ENCODE measurements around the gene DIO2. TPM values are rescaled to one million over a fixed set of nuclear protein-coding genes. Genes with fewer than 3 reads are reported as not detected.

The DIO2 gene
- polyA plus RNA-seq, 3 donors: not detected

- no peak overlapping the region for H2AFZ ChIP-seq (ENCODE audit: insufficient read depth, low read depth, low read length, poor library complexity, severe bottlenecking)
- no peaks in the 10 kb centered on the region for H3K79me2 ChIP-seq (ENCODE audit: insufficient read depth, low read length)
- no peaks in the 10 kb centered on the region for H3K36me3 ChIP-seq (replicated peaks in 1 of 2; ENCODE audit: control insufficient read depth in 1 of 2, insufficient read depth in 2 of 2, low read length in 2 of 2)
- Mint-ChIP-seq H3K9me3 (no peaks in the 10 kb centered on the region), H3K27me3 (ENCODE audit: low read depth in 3 of 3) (peaks cover 2 to 3% (median 2%) of the 10 kb centered on the region in 3 donors), H3K4me3 (no peak overlapping the region), H3K4me1 (peaks cover 3% of the 10 kb centered on the region), H3K36me3 (no peaks in the 10 kb centered on the region), H3K27ac (no peak overlapping the region)
- no peak overlapping the region for H3K27ac ChIP-seq (ENCODE audit: low read depth in 1 of 2, low read length in 2 of 2)
- H3K4me2 ChIP-seq (replicated peaks; ENCODE audit: extremely low read depth, low read length, poor library complexity, severe bottlenecking): no peak overlapping the region
- H3K4me1 ChIP-seq (ENCODE audit: control insufficient read depth in 1 of 2, insufficient read depth in 2 of 2, low read length in 2 of 2): no peaks in the 10 kb centered on the region
- no peak overlapping the region for H3K9ac ChIP-seq (ENCODE audit: insufficient read depth, low read length, poor library complexity, severe bottlenecking)
- no CpG with 5 or more reads among the region's 1 CpG for WGBS (ENCODE audit: insufficient coverage)
- H3K9me3 ChIP-seq (replicated peaks in 1 of 2; ENCODE audit: control insufficient read depth in 1 of 2, insufficient read depth in 1 of 2, low read length in 2 of 2): no peaks in the 10 kb centered on the region
- H4K20me1 ChIP-seq (ENCODE audit: insufficient read depth, low read length): no peaks in the 10 kb centered on the region
- H3K4me3 ChIP-seq (replicated peaks in 1 of 3; ENCODE audit: low read depth in 2 of 3, low read length in 3 of 3): no peak overlapping the region
- no peak for DNase-seq
- H3K27me3 ChIP-seq (ENCODE audit: control insufficient read depth in 2 of 2, insufficient read depth in 2 of 2, low read length in 2 of 2): no peaks in the 10 kb centered on the region
- intact Hi-C loops (cut with micrococcal nuclease): no loop called here
- TF ChIP-seq CTCF (IDR thresholded peaks at IDR 0.05): no peak
These were observed 2.8 kb downstream of the DIO2 start for GRCh38 chr14:80208461-80208860.

GRCh38 chr14:80206351-80207080, 4.8 kb downstream of the DIO2 start:
- DNase-seq: no peak
- peaks cover 0 to 2% (median 2%) of the 10 kb centered on the region in 3 donors for H3K27me3 Mint-ChIP-seq (ENCODE audit: low read depth in 3 of 3)
- 76% methylated on average over 6 of the region's 8 CpGs for WGBS (ENCODE audit: insufficient coverage)
- no peaks in the 10 kb centered on the region for H3K79me2 ChIP-seq (ENCODE audit: insufficient read depth, low read length)
- H3K9me3 Mint-ChIP-seq: no peaks in the 10 kb centered on the region
- H3K4me1 ChIP-seq (ENCODE audit: control insufficient read depth in 1 of 2, insufficient read depth in 2 of 2, low read length in 2 of 2): no peaks in the 10 kb centered on the region
- H3K9ac ChIP-seq (ENCODE audit: insufficient read depth, low read length, poor library complexity, severe bottlenecking): no peak overlapping the region
- no peaks in the 10 kb centered on the region for H3K36me3 Mint-ChIP-seq
- no peak overlapping the region for H3K4me2 ChIP-seq (replicated peaks; ENCODE audit: extremely low read depth, low read length, poor library complexity, severe bottlenecking)
- no peaks in the 10 kb centered on the region for H3K27me3 ChIP-seq (ENCODE audit: control insufficient read depth in 2 of 2, insufficient read depth in 2 of 2, low read length in 2 of 2)
- no peak for TF ChIP-seq CTCF (IDR thresholded peaks at IDR 0.05)
- H3K27ac ChIP-seq (ENCODE audit: low read depth in 1 of 2, low read length in 2 of 2): no peak overlapping the region
- H2AFZ ChIP-seq (ENCODE audit: insufficient read depth, low read depth, low read length, poor library complexity, severe bottlenecking): no peak overlapping the region
- no peaks in the 10 kb centered on the region for H4K20me1 ChIP-seq (ENCODE audit: insufficient read depth, low read length)
- H3K4me3 Mint-ChIP-seq: no peak overlapping the region
- H3K4me3 ChIP-seq (replicated peaks in 1 of 3; ENCODE audit: low read depth in 2 of 3, low read length in 3 of 3): no peak overlapping the region
- H3K27ac Mint-ChIP-seq: no peak overlapping the region
- H3K36me3 ChIP-seq (replicated peaks in 1 of 2; ENCODE audit: control insufficient read depth in 1 of 2, insufficient read depth in 2 of 2, low read length in 2 of 2): no peaks in the 10 kb centered on the region
- H3K4me1 Mint-ChIP-seq: no peaks in the 10 kb centered on the region
- no peaks in the 10 kb centered on the region for H3K9me3 ChIP-seq (replicated peaks in 1 of 2; ENCODE audit: control insufficient read depth in 1 of 2, insufficient read depth in 1 of 2, low read length in 2 of 2)
- intact Hi-C loops (cut with micrococcal nuclease): no loop called here

Measured in CD14-positive monocyte (primary cell).